Left ventricle myocardium inferior (tissue), 1 donor: ENCODE data around the gene CCDC8. TPM values are rescaled to one million over a fixed set of nuclear protein-coding genes. Genes with fewer than 3 reads are reported as not detected.

Experiments used
- DNase-seq: peaks from one replicate; pipeline ENCODE4 v3.0.0-alpha.2; 2020
- H3K27ac ChIP-seq: fragments of 200-600 bp; replicated peaks from 2 replicates; pipeline ENCODE4 v1.8.0; 2021
- H3K27me3 ChIP-seq: fragments of 200-600 bp; 2 replicates; pipeline ENCODE4 v1.8.0; 2021; ENCODE audit warnings: low read depth
- H3K36me3 ChIP-seq: fragments of 200-600 bp; 2 replicates; pipeline ENCODE4 v1.8.0; 2021
- H3K4me1 ChIP-seq: fragments of 200-600 bp; 2 replicates; pipeline ENCODE4 v1.8.0; 2021
- H3K4me3 ChIP-seq: fragments of 200-600 bp; 2 replicates; pipeline ENCODE4 v1.8.0; 2021; ENCODE audit warnings: mild to moderate bottlenecking, moderate library complexity
- H3K9me3 ChIP-seq: fragments of 200-600 bp; replicated peaks from 2 replicates; pipeline ENCODE4 v1.8.0; 2021
- CTCF ChIP-seq: fragments of 200-600 bp; IDR thresholded peaks from 2 replicates; pipeline ENCODE4 v1.8.0; 2021; ENCODE audit warnings: antibody characterized with exemption, mild to moderate bottlenecking, borderline replicate concordance
- intact Hi-C: fragments of 100-400 bp; cut with micrococcal nuclease; formaldehyde crosslinking; loops from one replicate; pipeline ENCODE4 v1.11.0; 2022
- total RNA-seq: library from RNA; stranded (reverse); fragmentation: NEBNext Ultra II Directional; extraction: Animal tissue kit (Norgen Biotek cat#: 25700); gene quantifications from one replicate; pipeline ENCODE4 v1.2.1, GENCODE V29; 2021
- donor health status: DM: no; HTN: yes; CAD: no; lungs with severe emphysema.

CCDC8 gene
- total RNA-seq, 1 donor from 2014 or later = 30.8 TPM

- Histone ChIP-seq H3K27ac (no peak overlapping the region), H3K4me3 (no peak overlapping the region), H3K36me3 (no peaks in the 10 kb centered on the region), H3K27me3 (peaks cover 8% of the 10 kb centered on the region), H3K9me3 (peaks cover 3% of the 10 kb centered on the region), H3K4me1 (peaks cover 10% of the 10 kb centered on the region)
- no peak for DNase-seq
- TF ChIP-seq CTCF = no peak
- intact Hi-C loops = no loop called here
These were observed 40.9 kb upstream of the CCDC8 start for GRCh38 chr19:46454244-46454643.

GRCh38 chr19:46453661-46454060 is 40.3 kb upstream of the CCDC8 start:
- no peak overlapping the region for H3K4me3 ChIP-seq
- intact Hi-C loops = no loop called here

GRCh38 chr19:46452186-46452585 is 38.8 kb upstream of the CCDC8 start:
- H3K36me3 ChIP-seq = no peaks in the 10 kb centered on the region
- H3K4me1 ChIP-seq = peaks cover 10% of the 10 kb centered on the region
- H3K27me3 ChIP-seq = peaks cover 8% of the 10 kb centered on the region
- intact Hi-C loops = no loop called here
- H3K4me3 ChIP-seq = no peak overlapping the region
- DNase-seq = no peak
- no peak for TF ChIP-seq CTCF
- peak overlapping the region; percentile 36 for H3K27ac ChIP-seq
- peaks cover 3% of the 10 kb centered on the region for H3K9me3 ChIP-seq

More at GRCh38 chr19:46453661-46454060, 40.3 kb upstream of the CCDC8 start:
- peaks cover 10% of the 10 kb centered on the region for H3K4me1 ChIP-seq
- TF ChIP-seq CTCF = no peak
- no peak overlapping the region for H3K27ac ChIP-seq
- H3K27me3 ChIP-seq = peaks cover 8% of the 10 kb centered on the region
- DNase-seq = no peak
- H3K9me3 ChIP-seq = peaks cover 3% of the 10 kb centered on the region
- no peaks in the 10 kb centered on the region for H3K36me3 ChIP-seq

GRCh38 chr19:46451352-46451751 is 38.0 kb upstream of the CCDC8 start:
- Histone ChIP-seq H3K27me3 (peaks cover 8% of the 10 kb centered on the region), H3K27ac (peak overlapping the region; percentile 36), H3K4me3 (no peak overlapping the region), H3K36me3 (no peaks in the 10 kb centered on the region), H3K4me1 (peaks cover 10% of the 10 kb centered on the region), H3K9me3 (peaks cover 3% of the 10 kb centered on the region)
- no peak for DNase-seq
- no peak for TF ChIP-seq CTCF
- intact Hi-C loops = no loop called here

GRCh38 chr19:46450737-46451136 is 37.4 kb upstream of the CCDC8 start:
- Histone ChIP-seq H3K27ac (peak overlapping the region; percentile 36), H3K36me3 (no peaks in the 10 kb centered on the region), H3K27me3 (peaks cover 6% of the 10 kb centered on the region), H3K4me1 (peaks cover 10% of the 10 kb centered on the region), H3K4me3 (no peak overlapping the region), H3K9me3 (peaks cover 3% of the 10 kb centered on the region)
- intact Hi-C loops = no loop called here
- no peak for TF ChIP-seq CTCF
- DNase-seq = no peak

- Histone ChIP-seq H3K27ac (no peak overlapping the region), H3K36me3 (no peaks in the 10 kb centered on the region), H3K4me1 (peaks cover 10% of the 10 kb centered on the region), H3K9me3 (peaks cover 3% of the 10 kb centered on the region), H3K27me3 (no peaks in the 10 kb centered on the region), H3K4me3 (no peak overlapping the region)
- TF ChIP-seq CTCF = no peak
- DNase-seq = no peak
- intact Hi-C loops = no loop called here
These were observed 35.9 kb upstream of the CCDC8 start for GRCh38 chr19:46449228-46449627.
